ENCODE results near the gene DFFB.

Gene DFFB

DNA sequence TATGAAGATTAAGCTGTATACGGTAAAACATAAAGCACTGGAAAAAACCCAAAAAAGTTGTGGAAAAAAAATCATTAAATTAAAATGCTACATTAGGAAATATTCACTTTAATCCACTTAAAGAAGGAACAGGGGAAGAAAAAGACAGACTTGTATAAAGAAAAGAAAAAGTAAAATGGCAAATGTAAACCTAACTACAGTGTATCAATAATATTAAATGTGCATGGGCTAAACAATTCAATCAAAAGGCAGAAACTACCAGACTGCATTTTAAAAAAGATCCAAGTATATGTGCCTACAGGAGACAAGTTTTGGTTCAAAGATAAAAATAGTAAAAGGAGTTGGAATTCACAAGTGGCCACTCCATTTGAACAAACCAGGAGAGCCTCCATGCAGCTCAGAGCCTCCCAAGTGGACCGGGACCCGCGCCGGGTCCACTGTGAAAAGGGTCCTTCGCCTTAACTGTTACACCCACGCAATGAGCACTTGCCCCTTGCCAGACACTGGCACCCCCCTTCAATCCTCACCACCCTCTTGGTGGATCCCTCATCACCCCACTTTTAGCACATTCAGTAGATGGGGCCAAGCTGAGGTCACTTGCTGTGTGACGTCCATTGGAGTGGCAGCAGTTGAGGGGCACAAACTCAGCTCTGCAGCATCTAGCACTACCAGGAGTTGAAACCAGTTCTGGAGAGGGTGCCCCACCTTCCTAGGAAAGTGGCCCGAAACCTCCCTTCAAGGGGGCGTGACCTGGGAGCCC lies 41.9 kb downstream of the DFFB start:
- DNase-seq, result no peak

DNA sequence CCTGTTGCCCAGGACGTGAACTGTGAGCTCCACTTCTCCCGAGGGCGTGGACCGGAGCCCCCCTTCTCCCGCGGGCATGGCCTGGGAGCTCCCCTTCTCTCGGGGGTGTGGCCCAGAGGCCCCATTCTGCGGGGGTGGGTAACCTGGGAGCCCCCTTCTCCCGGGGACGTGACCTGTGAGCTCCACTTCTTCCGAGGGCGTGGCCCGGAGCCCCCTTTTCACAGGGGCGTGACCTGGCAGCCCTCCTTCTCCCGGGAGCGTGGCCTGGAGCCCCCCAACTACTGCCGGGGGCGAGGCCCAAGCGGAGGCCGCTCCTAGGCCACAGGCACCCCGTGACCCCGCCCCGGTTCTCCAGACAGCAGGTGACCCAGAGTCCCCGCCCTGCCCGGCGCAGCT lies 42.5 kb downstream of the DFFB start:
- no peak for DNase-seq

DNA sequence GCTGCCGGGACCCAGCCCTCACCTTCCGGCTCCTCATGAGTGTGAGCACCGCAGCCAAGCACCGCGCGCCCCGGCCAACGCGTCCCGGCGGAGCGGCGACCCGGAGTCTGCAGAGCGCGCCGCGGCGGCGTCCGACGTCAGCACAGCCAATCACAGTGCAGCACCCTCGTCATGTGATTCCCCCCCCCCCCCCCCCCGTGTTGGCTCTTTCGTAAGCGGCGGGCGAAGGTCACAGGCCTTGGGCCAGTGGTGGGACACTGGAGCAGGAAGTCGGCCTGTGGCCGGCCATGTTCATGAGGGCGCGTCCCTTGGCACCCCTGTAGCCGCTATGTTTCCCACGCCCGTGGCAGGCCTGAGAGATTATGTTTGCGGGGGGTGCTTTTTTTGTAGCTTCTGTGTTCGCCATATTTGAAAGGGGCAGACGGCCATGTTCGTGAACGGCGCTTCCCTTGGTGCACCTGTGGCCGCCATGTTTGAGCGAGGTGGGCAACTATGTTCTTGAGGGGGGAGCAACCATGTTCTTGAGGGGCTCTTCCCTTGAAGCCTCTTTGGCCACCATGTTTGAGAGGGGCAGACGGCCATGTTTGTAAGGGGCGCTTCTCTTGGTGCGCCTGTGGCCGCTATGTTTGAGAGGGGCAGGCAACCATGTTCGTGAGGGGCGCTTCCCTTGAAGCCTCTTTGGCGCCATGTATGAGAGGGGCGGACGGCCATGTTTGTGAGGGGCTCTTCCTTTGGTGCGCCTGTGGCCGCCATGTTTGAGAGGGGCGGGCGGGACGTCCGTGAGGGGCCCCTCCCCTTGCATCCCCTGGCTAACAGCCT lies 43.1 kb downstream of the DFFB start, which contains the start of gene C1orf174:
TSS of gene C1orf174 (minus strand) at position 123 of the 819 bp plus-strand sequence. CDS start at position 37, 86 bp downstream.
- DNase-seq, result peak; percentile 84

DNA sequence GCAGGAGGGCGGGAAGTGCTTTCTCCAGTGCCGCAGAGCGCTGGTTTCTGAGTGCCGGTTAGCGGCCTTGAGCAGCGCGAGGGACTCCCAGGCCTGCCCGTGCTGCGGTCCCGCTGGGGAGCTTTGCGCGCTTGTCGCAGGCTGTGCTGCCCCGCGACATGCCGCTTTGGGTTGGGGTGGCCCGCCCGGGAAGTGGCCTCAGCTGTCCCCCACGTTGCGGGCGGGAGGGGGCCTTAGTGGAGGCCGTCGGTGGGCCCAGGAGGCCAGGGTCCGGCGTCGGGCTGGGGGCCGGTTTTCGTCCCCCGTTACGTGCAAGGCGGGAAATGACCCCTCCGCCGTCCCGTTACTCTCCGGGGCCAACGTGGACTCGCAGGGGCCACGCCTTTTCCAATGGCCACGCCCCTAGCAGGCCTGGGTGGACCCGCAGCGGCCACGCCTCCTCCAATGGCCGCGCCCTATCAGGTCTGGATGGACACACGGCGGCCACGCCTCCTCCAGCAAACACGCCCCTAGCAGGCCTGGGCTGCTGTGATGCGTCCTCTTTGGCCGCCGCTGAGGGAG lies 43.8 kb downstream of the DFFB start:
- peak; percentile 77 for DNase-seq

DNA sequence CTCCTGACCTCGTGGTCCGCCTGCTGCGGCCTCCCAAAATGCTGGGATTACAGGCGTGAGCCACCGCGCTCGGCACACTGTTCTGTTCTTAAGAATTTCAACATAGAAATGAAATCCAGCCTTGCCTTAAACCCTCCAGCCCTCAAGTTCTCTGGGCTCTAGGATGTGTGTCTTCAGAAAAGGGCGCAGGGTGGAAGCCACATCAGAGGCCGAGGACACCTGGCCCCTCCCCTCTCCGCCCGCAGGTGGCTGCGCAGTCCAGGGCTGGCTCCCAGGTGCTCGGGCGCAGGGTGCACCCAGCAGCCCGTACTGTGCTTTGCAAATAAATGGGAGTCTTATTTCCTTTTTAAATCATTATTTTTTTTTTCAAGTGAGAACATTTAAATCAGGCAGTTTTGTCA lies 44.8 kb downstream of the DFFB start:
- no peak for DNase-seq

DNA sequence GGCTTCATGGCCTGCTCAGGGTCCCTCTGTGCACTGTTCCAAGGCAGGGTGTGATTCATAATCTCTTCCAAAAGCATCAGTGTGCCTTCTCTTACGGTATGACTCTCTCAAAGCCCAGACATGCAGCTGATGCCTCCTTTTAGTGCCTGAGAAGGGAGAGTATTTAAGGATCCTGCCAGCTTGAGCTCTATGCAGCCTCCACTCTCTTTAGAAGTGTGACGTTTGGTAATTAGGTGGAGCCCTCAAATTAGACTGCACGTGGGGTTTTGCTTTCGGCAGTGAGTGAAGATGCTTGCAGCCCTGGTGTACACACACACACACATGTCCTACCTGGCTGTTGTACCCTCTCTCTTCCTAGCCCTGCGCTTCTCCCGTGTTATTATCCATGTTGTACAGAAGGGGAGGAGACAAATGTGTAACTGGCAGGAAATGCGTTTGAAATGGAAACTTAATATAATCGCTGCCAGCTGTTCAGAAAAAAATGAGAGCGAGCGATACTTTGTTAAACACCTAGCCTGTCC lies 45.4 kb downstream of the DFFB start:
- no peak for DNase-seq

DNA sequence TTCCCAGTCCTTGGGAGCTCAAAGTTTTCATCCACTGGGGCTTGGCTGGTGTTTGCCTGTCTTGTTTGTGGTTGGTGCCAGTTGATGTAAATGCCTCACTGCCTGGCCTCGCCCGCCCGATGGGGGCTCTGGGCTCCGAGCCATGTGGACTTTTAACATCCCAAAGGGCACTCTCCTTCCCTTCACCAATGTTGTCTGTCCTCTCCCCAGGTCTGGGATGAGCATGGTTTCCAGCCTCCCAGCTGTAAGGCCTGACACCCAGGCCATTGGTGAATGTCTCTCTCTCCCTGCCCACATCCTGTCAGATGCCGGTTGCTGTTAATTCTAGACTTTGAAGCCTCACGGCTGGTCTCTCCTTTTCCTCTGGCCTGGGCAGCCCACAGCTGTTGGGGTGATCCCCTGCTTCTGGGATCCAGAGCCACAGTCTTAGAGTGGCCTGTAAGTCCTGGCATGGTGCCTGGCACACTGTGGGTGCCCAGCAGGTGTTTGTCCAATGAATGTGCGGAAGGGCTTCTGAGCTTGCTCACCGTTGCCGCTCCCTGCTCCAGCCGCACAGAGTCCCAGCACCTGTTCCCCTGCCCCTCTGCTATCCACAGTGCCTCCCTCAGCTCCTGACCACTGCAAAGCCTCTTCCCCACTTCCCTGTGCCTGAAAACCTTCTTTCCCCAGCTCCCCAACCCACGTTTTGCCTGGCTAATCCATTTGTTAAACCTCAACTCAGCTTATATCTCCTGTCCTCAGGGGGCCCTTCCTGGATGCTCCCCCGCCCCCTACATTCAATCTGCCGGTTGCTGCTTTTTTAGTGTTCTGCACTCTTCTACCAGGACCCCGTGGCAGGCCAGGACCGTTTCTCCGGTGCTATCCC lies 46.1 kb downstream of the DFFB start:
- DNase-seq, result peak; percentile 34

DNA sequence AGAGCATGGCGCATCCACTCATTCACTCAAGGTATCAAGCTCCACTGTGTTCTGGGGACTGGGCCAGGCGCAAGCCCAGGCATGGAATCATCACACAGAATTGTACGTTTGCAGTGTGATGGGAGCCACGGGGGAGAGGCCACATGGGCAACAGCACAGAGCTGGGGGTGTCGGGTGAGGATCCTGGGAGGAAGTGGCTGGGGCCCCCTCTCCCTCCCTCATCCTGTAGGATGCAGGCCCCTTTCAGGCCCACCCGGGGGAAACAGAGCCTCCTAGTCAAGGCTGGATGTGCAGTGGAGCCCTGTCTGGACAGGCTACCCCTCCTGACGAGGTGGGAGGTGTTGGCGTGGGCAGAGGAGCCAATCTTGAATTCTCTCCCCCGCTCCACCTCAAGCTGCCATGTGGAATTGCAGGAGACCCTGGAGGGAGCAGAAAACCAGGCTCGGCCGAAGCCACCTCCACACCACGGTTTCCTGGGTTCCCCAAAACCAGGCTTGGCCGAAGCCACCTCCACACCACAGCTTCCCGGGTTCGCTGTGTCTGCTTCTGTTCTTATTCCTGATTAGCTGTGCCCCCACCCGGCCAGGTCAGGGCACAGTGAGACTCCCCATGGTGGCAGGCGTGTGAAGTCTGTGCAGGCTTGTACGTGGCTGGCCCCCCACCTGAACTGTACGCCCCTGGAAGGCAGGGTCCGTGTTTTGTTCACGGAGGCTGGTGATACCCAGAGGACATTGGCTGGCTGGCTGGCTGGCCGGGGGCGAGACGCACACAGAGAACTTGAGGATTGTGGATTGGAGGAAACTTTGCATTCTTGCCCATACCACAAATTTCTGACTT lies 46.9 kb downstream of the DFFB start:
- DNase-seq, result no peak

DNA sequence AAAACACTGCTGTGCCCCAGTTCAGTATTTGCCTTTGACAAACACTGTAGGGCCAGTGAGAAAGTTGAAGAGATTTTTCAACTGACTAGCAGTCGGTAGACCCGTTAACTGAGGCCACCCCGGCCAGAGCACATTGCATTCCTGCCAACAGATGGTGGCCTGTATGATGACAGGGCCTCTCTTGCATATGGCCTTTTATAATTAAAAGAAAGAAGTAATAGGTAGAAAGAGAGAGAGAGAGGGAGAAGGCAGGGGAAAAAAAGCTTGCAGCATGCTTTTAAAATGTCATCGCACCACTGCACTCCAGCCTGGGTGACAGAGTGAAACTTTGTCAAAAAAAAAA lies 47.5 kb downstream of the DFFB start:
- DNase-seq, result no peak

DNA sequence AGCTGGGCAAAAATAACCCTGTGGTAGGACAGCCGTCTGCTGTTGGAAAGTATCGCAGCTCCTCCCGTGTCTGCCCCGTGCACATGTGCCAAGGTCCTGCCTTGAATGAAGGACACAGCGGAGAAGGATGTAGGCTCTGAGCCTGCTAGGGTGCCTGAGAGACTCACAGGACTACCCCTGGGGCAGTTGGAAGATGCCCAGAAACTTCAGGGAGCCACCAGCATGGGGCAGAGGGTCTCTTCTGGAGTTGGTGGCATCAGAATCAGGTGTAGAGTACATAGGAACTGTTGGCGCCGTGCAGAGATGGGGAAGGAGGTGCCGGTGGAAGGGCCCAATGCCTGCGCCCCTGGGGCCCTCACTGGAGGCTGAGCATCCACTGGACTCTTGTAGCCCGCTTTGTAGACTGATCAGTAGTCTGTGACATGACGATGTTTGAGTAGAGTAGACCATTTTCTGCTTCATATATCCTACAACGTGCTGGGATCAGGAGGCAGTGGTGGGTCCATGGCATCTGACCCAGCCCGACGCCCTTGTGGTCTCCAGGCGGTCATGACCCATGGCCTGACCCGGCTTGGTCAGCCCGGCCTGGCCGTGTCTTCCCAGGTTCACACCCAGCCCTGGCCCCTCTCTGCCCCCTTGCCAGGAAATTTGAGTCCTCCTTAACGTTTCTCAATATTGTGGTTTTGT lies 48.1 kb downstream of the DFFB start:
- no peak for DNase-seq

DNA sequence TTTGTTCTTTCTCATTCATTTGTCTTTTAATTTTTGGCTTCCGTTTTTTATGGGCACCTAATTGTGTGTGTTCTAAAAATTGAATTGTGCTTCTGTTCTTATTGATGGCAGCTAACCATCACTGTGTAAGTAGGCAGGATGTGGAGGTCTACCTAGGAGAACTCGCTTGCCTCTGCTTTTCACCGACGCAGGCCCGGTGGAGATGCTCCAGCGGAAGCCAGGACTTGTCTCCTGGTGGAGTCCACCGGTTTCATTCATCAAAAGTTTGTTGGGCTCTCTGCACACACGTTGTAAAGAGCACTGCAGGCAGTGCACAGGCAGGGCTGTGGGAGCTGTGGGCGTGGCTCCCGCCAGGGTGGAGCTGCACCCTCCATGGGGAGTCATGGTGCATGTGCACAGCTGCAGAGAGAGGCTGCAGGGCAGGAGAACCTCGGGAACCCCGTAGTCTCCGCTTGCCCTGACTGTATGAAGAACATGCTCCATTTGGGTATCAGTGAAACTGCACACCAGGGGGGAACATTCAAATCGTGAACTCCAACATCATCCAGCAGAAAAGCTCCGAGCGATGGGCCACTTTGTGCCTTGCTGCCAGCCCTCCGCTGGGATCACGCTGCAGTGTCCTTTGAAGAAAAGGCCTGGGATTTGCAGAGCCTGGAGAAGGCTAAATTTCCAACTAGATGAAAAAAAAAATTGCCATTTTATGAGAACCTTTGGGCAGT lies 48.8 kb downstream of the DFFB start:
- DNase-seq, result no peak

DNA sequence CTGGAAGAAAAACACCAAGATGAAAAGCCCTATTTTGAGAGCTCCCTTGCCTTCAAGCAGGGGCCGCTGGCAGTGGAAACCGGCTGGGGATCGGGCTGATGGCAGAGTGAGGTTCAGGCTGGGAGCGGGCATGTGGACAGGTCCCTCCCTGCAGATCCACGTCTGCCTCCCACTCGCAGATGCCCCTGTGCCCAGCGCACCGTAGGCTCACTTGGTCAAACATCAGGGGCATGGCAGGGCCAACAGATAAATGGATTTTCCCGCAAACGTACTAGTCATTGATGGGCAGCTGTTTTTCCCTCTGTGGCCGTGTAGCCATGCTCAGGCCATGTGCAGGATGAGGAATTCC lies 49.4 kb downstream of the DFFB start:
- no peak for DNase-seq

DNA sequence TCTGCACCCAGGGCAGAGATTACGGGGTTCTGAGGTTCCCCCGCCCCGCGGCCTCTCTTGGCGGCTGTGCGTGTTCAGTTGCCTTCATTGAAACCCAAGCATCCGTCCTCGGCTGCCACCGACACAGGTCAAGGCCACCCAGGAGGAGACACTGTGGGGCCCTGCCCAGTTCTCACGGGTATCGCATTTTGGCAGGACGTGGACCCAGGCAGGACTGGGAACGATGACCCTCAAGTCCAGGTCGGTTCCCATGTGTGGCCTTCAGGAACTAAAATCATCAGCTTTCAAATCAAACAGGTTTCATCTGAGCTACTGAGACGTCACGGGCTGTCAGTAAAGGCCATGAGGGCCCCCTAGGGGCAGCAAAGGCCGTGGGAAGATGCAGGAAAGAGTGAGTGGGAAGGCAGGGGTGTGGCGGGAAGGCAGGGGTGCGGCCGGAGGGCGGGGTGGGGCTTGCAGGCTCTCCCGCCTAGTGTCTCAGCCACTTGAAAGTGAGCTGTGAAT lies 49.8 kb downstream of the DFFB start:
- no peak for DNase-seq

DNA sequence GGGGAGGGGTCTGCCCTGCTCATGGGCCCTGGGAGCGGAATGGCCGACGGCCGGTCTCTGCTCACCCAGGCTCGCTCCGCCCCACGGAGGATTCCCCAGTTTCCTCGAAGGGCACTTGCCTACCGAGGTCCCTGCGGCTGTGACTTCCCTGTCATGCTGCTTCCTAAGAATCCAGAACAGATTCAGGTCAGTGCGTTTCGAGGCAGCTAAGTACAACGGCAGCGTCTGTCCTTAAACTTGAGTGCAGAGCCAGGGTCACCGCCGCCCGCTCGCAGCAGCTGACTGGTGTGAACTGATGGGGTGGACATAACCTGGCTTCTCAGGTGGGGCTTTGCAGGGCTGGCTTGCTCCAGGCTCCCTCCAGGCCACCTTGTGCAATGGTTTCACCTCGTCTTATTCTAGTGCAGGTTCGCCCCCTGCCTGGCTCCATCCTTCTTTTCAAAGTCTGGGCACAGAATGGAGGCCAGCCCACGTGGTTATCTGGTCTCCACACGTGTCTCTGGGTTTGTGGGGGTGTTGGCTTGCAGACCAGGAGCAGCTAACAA lies 50.4 kb downstream of the DFFB start:
- no peak for DNase-seq

DNA sequence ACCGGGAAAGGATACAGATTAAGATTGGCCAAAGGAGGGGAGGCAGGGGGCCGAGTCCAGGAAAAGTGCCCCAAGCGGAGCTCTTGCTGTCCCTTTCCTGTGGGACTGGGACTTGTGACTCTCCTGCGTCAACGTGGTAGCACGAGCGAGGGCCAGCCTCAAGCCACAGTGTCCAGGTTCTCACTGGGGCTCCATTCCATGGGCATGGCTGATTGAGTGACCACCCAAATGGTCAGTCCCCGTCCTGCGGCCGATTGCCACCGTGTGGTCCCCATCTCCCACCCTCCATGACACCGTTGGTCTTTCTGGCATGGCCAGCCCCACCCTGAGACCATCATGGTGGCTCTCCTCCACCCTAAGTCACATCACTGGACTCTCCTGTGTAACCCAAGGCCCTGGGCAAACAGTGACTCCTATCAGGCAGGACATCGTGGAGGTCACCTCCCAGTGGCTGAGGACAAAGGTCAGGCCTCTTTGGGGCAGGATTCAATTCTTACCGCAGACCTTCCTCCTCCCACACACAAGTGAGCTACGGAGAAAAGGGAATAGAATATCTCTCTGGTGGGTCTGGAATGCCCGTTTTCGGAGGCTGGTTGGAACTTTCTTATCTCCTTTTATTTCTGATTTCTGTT lies 51.7 kb downstream of the DFFB start:
- no peak for DNase-seq

DNA sequence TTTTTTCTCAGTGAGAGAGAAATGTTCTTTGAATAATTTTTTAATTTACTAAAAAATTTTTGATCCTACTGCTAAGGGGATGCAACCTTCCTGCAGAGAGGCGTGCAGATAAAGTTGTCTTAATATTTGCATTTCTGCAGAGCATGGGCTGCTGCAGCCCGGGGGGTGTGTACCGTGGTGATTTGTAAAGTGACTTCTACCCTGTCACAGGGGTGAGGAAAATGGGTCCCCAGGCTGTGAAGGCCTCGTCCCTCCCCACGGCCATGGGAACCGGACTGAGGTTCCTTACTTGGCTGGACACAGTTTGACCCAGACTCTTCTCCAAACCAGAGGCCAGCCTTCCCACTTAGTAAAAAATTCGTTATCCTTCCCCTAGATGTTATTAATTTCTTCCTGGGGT lies 52.3 kb downstream of the DFFB start:
- DNase-seq, result no peak

DNA sequence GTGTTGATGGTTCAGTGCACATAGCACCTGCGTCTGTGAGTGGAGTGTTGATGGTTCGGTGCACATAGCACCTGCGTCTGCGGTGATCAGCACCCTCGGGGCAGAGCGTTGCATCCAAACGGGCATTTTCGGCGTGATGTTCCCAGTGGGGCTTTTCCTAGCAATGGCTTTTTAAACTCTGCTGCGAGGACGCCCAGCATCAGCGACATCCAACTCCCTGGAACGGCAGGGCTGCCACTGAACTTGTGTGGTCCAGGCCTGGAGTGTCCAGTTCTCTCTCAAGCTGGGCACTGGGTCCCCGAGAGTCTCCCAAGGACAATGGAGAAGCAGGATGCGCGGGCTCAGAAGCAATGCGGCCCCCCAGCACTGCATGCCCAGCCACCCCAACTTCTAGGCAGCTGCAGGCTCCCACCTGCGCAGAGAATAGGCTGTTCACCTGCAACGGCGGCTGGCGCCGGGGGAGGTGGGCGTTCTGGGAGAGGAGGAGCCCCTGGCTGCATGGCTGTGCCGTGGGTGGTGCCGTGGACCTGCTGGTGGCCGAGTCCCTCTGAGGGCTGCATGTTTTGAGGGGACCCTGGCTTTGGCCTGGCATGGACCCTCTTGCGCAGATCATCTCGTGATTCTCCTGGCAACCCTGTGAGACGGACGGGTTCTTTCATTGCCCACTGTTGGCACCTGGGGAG lies 52.9 kb downstream of the DFFB start:
- peak; percentile 45 for DNase-seq

DNA sequence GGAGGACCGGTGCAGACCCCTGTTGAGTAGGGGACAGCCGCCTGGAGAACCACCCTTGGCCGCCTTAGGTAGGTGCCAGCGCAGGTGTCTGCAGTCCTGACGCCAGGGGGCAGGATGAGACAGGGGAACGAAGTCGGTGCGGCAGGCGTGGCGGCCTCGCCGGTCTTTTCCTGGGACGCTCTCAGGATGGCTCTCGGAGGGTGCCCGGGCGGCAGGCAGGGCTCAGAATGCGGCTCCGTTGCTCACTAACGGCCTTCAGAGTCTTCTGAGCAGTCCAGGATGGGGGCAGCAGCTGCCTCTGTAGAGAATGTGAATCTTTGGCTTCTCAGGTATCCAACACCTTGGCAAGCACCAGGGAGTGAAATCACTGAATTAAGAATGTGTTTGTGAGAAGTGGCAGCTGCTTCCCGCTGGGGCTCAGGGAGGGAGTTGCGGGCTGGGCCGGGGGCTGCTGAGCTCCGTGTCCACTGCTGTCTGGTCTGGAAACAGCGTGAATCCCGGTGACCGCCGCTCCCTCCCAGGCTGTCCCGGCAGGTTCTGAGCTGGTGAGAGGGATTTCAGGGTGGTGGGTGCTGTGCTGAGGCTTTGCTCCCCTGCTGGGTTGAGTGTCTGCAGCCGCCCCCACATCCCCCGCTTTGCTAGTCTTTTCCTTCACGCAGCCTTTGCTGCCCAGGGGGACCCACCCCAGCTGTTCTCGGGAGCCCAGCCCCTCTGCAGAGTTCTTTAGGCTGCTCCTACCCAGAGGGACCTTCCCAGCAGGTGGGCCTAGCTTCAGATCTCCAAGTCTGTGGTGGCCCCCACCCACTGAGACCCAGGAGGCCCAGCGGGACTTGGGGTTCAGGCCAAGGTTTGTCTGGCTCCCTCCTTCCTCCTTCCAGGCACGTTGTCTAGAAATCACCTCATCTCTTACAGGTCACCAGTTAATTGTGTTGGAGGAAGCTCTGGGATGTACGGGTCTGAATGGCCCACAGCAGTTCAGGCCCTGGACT lies 53.9 kb downstream of the DFFB start:
- DNase-seq, result peak; percentile 59
